H9 (cell line): ENCODE results near the gene YBX1. TPM values are rescaled to one million over a fixed set of nuclear protein-coding genes. Genes with fewer than 3 reads are reported as not detected.
A peak's percentile ranks its signal among the peaks of the same experiment; 100 is the strongest.

ENCODE experiments used
- DNase-seq: peaks from one replicate; pipeline ENCODE4 v3.0.0-alpha.2; 2017
- H2AFZ ChIP-seq: one replicate; pipeline ENCODE4 v1.6.1; 2013; ENCODE audit warnings: mild to moderate bottlenecking, low read length, control low read depth, moderate library complexity
- H2AK5ac ChIP-seq: 2 replicates; pipeline ENCODE4 v1.6.1; 2013; ENCODE audit warnings: low read length, control low read depth, mixed read lengths; ENCODE audit not compliant: insufficient read length
- H2BK120ac ChIP-seq: one replicate; pipeline ENCODE4 v1.6.1; 2013; ENCODE audit warnings: low read depth, mild to moderate bottlenecking, low read length, control low read depth, inconsistent platforms; ENCODE audit not compliant: poor library complexity, severe bottlenecking
- H2BK12ac ChIP-seq: 2 replicates; pipeline ENCODE4 v1.6.1; 2013; ENCODE audit warnings: low read length, control low read depth, mixed read lengths, low read depth; ENCODE audit not compliant: insufficient read length
- H2BK15ac ChIP-seq: 2 replicates; pipeline ENCODE4 v1.6.1; 2013; ENCODE audit warnings: low read depth, low read length, control low read depth
- H2BK20ac ChIP-seq: one replicate; pipeline ENCODE4 v1.6.1; 2013; ENCODE audit warnings: low read depth, mild to moderate bottlenecking, low read length, control low read depth, inconsistent platforms; ENCODE audit not compliant: poor library complexity, severe bottlenecking
- H2BK5ac ChIP-seq: 2 replicates; pipeline ENCODE4 v1.6.1; 2013; ENCODE audit warnings: low read length, control low read depth, mixed read lengths; ENCODE audit not compliant: insufficient read length
- H3K14ac ChIP-seq: 2 replicates; pipeline ENCODE4 v1.6.1; 2013; ENCODE audit warnings: low read length, control low read depth; ENCODE audit not compliant: insufficient read depth
- H3K18ac ChIP-seq: 2 replicates; pipeline ENCODE4 v1.6.1; 2013; ENCODE audit warnings: low read depth, mild to moderate bottlenecking, mixed read lengths, low read length, control low read depth; ENCODE audit not compliant: insufficient read length
- H3K23ac ChIP-seq: 2 replicates; pipeline ENCODE4 v1.6.1; 2013; ENCODE audit warnings: low read length, control low read depth, mixed read lengths, low read depth; ENCODE audit not compliant: insufficient read length
- H3K23me2 ChIP-seq: 2 replicates; pipeline ENCODE4 v1.6.1; 2013; ENCODE audit warnings: low read depth, mild to moderate bottlenecking, mixed read lengths, low read length, control low read depth; ENCODE audit not compliant: insufficient read length, poor library complexity, severe bottlenecking
- H3K27ac ChIP-seq: 2 replicates; pipeline ENCODE4 v1.5.1; 2013; ENCODE audit warnings: low read length, control low read depth, mixed read lengths, low read depth; ENCODE audit not compliant: insufficient read length
- H3K27me3 ChIP-seq: 2 replicates; pipeline ENCODE4 v1.6.1; 2013; ENCODE audit warnings: low read length, control low read depth, inconsistent platforms; ENCODE audit not compliant: insufficient read depth
- H3K4ac ChIP-seq: 2 replicates; pipeline ENCODE4 v1.6.1; 2013; ENCODE audit warnings: low read depth, mild to moderate bottlenecking, control low read depth, inconsistent platforms, low read length, moderate library complexity
- H3K4me1 ChIP-seq: 2 replicates; pipeline ENCODE4 v1.6.1; 2013; ENCODE audit warnings: low read length, control low read depth, inconsistent platforms; ENCODE audit not compliant: insufficient read depth
- H3K4me2 ChIP-seq: 2 replicates; pipeline ENCODE4 v1.6.1; 2013; ENCODE audit warnings: low read length, control low read depth, mixed read lengths; ENCODE audit not compliant: insufficient read length, insufficient read depth
- H3K56ac ChIP-seq: 2 replicates; pipeline ENCODE4 v1.6.1; 2013; ENCODE audit warnings: low read depth, mild to moderate bottlenecking, mixed read lengths, low read length, control low read depth; ENCODE audit not compliant: insufficient read length
- H3K79me1 ChIP-seq: 2 replicates; pipeline ENCODE4 v1.6.1; 2013; ENCODE audit warnings: low read depth, mild to moderate bottlenecking, moderate library complexity, low read length, control low read depth, inconsistent platforms; ENCODE audit not compliant: insufficient read depth, poor library complexity, severe bottlenecking
- H3K79me2 ChIP-seq: 2 replicates; pipeline ENCODE4 v1.6.1; 2013; ENCODE audit warnings: low read length, control low read depth, inconsistent platforms; ENCODE audit not compliant: insufficient read depth
- H3K9ac ChIP-seq: 2 replicates; pipeline ENCODE4 v1.6.1; 2013; ENCODE audit warnings: low read length, control low read depth, mixed read lengths; ENCODE audit not compliant: insufficient read length; ENCODE audit errors: extremely low read depth
- H3K9me3 ChIP-seq: one replicate; pipeline ENCODE4 v1.6.1; 2013; ENCODE audit warnings: low read depth, low read length, inconsistent platforms; ENCODE audit not compliant: control insufficient read depth
- H3T11ph ChIP-seq: one replicate; pipeline ENCODE4 v1.6.1; 2013; ENCODE audit warnings: mild to moderate bottlenecking, low read length, control low read depth, inconsistent platforms
- H4K20me1 ChIP-seq: one replicate; pipeline ENCODE4 v1.6.1; 2013; ENCODE audit not compliant: control insufficient read depth, insufficient read length, insufficient read depth
- H4K5ac ChIP-seq: 2 replicates; pipeline ENCODE4 v1.6.1; 2013; ENCODE audit warnings: low read depth, mild to moderate bottlenecking, mixed read lengths, low read length, control low read depth; ENCODE audit not compliant: insufficient read length
- H4K8ac ChIP-seq: replicated peaks from 2 replicates; pipeline ENCODE4 v1.6.1; 2013; ENCODE audit warnings: low read length, control low read depth, mixed read lengths, low read depth; ENCODE audit not compliant: insufficient read length
- H4K91ac ChIP-seq: 2 replicates; pipeline ENCODE4 v1.6.1; 2013; ENCODE audit warnings: low read depth, mild to moderate bottlenecking, moderate library complexity, mixed read lengths, low read length, control low read depth; ENCODE audit not compliant: insufficient read length
- H3K27ac Mint-ChIP-seq, 3 experiments: 2 replicates in 2 of 3; 3 replicates in 1 of 3; pipeline ENCODE4 v1.8.0; 2020 to 2021; ENCODE audit warnings: mixed read lengths in 3 of 3, mild to moderate bottlenecking in 1 of 3, moderate library complexity in 1 of 3
- H3K27me3 Mint-ChIP-seq: 2 replicates; pipeline ENCODE4 v1.8.0; 2021; ENCODE audit warnings: low read depth, mild to moderate bottlenecking, moderate library complexity, mixed read lengths
- H3K36me3 Mint-ChIP-seq, 3 experiments: 2 replicates in 2 of 3; 3 replicates in 1 of 3; pipeline ENCODE4 v1.8.0; 2020 to 2021; ENCODE audit warnings: low read depth in 3 of 3, mixed read lengths in 3 of 3; ENCODE audit not compliant: insufficient read depth in 1 of 3
- H3K4me1 Mint-ChIP-seq, 2 experiments: 2 replicates each; pipeline ENCODE4 v1.8.0; 2020; ENCODE audit warnings: mixed read lengths in 2 of 2
- H3K4me3 Mint-ChIP-seq, 2 experiments: 2 replicates in 1 of 2; 3 replicates in 1 of 2; pipeline ENCODE4 v1.8.0; 2020 to 2021; ENCODE audit warnings: mild to moderate bottlenecking in 2 of 2, mixed read lengths in 2 of 2, moderate library complexity in 1 of 2
- H3K9me3 Mint-ChIP-seq, 2 experiments: 2 replicates in 1 of 2; 3 replicates in 1 of 2; pipeline ENCODE4 v1.8.0; 2020; ENCODE audit warnings: mild to moderate bottlenecking in 2 of 2, mixed read lengths in 2 of 2, moderate library complexity in 1 of 2
- CTCF ChIP-seq: fragments of 200-600 bp; sonication (generic); conservative IDR thresholded peaks from 3 replicates; pipeline ENCODE4 v1.8.0; 2021; ENCODE audit warnings: antibody characterized with exemption, mild to moderate bottlenecking
- WGBS: extraction: QIAGEN DNeasy Blood & Tissue Kit; methylation state at CpG from one replicate; pipeline ENCODE4 v1.1.7; 2013; ENCODE audit warnings: missing lambda C conversion rate, low lambda C conversion rate, mixed read lengths; ENCODE audit not compliant: insufficient read length; ENCODE audit errors: extremely low coverage; 5-methylcytosine and 5-hydroxymethylcytosine counted together
- total RNA-seq: library from RNA; stranded (reverse); gene quantifications from 2 replicates; pipeline ENCODE4 v1.2.1, GENCODE V29; 2021

Gene YBX1
- total RNA-seq, 1 experiment from 2014 or later = 1,019 TPM

- H3K4me1 Mint-ChIP-seq = peaks cover 30 to 42% of the 10 kb centered on the region in 2 experiments
- no peak overlapping the region for H2BK120ac ChIP-seq
- no peak overlapping the region for H3T11ph ChIP-seq
- peak; percentile 50 for TF ChIP-seq CTCF
- H3K4me1 ChIP-seq = no peaks in the 10 kb centered on the region; the same call in 1 of the 2 replicates
- H3K36me3 Mint-ChIP-seq = peaks cover 0 to 3% (median 0%) of the 10 kb centered on the region in 3 experiments; a peak in 2 of 7 replicates
- H3K9ac ChIP-seq = no peak overlapping the region
- H2BK15ac ChIP-seq = no peak overlapping the region
- no peaks in the 10 kb centered on the region for H3K27me3 ChIP-seq
- H3K4me3 Mint-ChIP-seq = no peak overlapping the region
- H3K9me3 ChIP-seq = no peaks in the 10 kb centered on the region
- H2BK20ac ChIP-seq = no peak overlapping the region
- no peak overlapping the region for H3K27ac ChIP-seq
- no peak overlapping the region for H3K14ac ChIP-seq
- no peaks in the 10 kb centered on the region; the same call in 1 of the 2 replicates for H3K27me3 Mint-ChIP-seq
- no peak overlapping the region for H4K91ac ChIP-seq
- H4K20me1 ChIP-seq = no peaks in the 10 kb centered on the region
- no peaks in the 10 kb centered on the region for H3K79me1 ChIP-seq
- no peak for DNase-seq
- no peak overlapping the region for H4K8ac ChIP-seq
- no peak overlapping the region for H3K4ac ChIP-seq
- no peak overlapping the region for H3K56ac ChIP-seq
- H3K23ac ChIP-seq = no peak overlapping the region
- WGBS = no CpG with 5 or more reads among the region's 4 CpGs
- H3K23me2 ChIP-seq = no peaks in the 10 kb centered on the region
- H2BK5ac ChIP-seq = no peak overlapping the region
- H2AFZ ChIP-seq = no peak overlapping the region
- H3K4me2 ChIP-seq = no peak overlapping the region
- no peak overlapping the region for H2BK12ac ChIP-seq
- H3K27ac Mint-ChIP-seq = no peak overlapping the region; a peak in 1 of 7 replicates
- H3K18ac ChIP-seq = no peak overlapping the region
- no peak overlapping the region for H2AK5ac ChIP-seq
- no peaks in the 10 kb centered on the region for H3K9me3 Mint-ChIP-seq
- no peak overlapping the region for H4K5ac ChIP-seq
- no peaks in the 10 kb centered on the region for H3K79me2 ChIP-seq
These were observed 53.9 kb downstream of the YBX1 start for GRCh38 chr1:42736152-42736551.
